Stimulated activated CD4-positive, alpha-beta T cell treated with anti-CD3 and anti-CD28 coated beads, Interleukin-1b, Interleukin-23, amount 100 ng/mL, for 24 hours (primary cell): ENCODE measurements around the gene HAO1.
"Not testable (repeated sequence)": the region's sequence is repeated elsewhere in the genome, so short reads cannot be mapped to it uniquely, and the experiment has no call there.

Experiments
- DNase-seq, 4 experiments: peaks; one replicate each; pipeline ENCODE4 v3.0.0-alpha.2; 2020; ENCODE audit warnings: low read depth in 4 of 4, low spot score in 1 of 4

The HAO1 gene

DNA sequence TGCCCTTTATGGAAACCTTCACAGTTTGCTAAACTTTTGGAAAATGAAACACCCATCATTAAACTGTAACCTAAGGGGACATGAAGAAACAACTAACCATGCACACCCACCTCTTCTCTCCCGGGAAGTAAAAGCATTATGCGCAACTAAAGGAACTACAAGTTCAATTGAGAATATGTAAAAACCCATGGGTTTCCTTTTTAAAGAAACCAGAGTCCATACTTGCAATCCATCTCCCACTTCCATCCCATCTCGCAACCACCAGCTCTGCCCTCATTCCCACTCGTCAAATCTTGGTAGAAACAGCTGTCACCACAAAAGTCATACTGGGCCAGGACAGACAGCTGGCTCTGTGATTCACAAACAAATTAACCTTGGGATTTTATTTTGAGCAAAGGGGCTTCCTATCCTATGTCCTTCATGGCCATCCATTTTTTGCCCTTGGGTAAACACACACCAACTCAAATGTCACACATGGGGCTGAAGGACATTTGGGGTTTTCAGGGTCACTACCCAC is 81.5 kb downstream of the HAO1 start:
- no peak for DNase-seq

DNA sequence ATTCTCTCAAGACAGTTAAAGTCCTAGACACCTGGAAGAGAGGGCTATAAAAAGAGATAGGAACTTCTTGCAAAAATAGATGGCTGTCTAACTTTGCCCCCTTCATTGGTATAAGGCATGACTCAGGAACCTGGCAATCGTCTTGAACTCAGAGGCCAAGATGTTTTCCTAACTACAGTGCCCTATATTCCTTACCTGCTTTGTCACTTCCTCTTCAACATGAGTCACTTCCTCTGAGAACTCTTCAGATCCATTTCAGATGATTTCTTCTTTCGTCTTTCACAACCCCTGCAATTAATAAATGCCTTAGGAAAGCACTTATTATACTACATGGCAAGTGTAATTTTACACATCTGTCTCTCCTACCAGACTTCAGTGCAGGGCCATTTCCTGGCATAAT is 83.5 kb downstream of the HAO1 start:
- DNase-seq, result no peak

DNA sequence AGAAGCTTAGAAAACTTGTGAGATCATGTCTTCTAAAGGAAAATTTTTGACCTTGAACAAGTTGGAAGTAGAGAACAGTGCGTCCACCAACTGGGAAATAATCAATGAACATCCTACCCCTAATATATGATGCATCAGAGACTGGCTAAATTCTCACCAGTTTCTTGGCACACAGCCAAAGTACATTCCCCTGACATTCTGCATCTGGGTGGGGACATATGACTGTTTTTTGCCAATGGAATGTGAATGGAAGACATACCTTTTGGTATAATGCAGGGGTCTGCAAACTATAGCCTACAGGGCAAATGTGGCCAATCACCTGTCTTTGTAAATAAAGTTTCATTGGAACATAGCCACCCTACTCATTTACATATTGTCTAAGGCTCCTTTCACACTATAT is 84.7 kb downstream of the HAO1 start:
- no peak for DNase-seq

DNA sequence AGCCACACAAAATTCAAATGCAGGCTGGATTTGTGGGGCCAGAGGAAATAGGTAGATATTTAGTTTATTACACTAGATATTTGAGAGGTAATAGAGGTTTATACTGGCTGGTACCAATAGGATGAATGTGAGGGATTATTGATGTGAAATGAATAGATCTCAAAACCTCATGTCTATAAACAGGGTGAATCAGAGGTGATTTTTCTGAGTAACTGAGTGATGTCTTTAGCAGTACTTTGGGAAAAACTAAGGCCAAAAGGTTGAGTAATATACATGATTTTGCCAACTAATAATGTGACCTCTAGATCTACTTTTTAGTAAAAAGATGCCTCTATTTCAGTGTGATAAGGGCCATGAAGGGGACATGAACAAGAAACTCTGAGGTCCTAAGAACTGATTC is 86.8 kb downstream of the HAO1 start:
- no peak for DNase-seq

DNA sequence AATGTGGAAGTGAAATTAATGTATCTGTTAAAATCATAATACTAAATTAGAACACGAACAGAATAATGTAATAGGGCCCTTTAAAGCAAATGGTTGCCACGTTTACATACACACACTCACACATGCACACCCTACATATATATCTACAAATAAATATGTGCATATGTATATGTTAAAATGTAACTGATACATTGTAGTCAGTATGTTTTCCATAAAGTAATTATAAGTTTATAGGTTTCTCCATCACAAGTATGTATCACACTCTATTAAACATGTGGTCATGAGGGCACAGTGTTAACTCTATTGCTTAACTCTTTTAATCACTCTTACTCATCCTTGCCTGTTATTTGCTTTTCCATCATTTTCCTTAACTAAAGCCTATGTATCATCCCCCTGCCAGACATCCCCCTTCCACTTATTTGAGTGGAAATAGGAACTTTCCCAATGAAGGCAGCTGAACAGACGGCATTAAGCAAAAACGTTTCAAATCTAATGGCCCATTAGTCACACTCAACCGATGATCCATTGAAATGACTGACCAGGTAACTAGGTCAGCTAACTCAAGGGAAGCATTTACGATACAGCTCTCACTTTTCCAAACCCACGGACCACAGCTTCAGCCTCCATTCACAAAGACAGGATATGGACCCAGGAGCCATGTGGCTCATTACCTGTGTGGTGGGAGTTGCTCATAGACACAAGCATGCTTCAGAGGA is 89.3 kb downstream of the HAO1 start:
- no peak for DNase-seq

DNA sequence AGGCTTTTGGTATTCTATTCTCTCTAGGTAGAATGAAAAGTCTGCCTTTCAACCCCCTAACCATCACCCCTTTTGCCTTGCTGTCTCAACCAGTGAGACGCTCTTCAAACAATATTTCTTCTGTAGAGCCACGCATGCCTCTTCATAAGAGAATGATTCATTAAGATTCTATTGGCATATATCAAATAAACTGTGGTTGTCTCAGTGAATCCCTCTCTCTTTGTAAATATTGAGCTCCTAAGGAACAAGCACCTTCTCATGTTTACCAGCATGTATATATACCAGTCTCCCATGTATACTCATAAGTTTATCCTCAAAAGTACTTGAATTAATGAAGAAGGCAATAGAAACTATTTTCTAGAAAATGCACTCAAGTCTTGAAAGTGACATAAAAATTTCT is 90.6 kb downstream of the HAO1 start:
- DNase-seq, result no peak

DNA sequence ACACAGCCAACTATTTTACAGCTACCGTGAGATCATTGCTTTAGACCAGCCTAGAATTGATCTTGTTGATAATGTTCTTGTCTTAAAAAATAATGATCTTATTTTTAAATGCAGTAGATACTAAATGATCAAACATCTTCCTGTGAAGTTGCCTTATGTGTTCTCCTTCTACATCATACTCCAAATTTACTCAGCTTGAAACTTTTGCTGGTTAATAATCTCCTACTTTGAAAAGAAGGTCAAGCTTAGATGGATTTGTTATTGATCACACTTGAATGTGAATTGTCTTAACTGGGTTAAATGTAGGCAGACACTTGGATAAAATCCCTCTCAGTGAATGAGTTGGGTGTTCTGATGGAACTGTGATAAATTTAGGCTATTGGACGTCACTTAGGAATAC is 91.9 kb downstream of the HAO1 start:
- no peak for DNase-seq

DNA sequence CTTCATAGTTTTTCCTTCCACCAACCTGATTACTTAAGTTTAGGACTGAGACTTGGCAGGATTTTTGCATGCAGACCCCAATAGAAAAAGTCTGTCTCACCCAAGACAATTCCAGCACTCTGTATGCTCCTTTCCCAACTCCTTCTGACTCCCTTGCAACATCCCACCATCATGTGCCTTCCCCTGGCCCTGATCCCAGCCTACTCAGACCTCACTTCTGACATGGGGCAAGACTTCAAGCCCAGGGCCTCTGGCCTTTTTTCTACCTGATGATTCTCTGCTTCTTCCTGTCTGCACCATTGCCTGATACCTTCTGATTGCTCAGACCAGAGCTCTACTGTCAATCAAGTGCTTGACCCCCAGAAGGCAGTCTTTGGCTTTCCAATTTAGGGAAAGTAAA is 96.6 kb downstream of the HAO1 start:
- DNase-seq, result no peak

DNA sequence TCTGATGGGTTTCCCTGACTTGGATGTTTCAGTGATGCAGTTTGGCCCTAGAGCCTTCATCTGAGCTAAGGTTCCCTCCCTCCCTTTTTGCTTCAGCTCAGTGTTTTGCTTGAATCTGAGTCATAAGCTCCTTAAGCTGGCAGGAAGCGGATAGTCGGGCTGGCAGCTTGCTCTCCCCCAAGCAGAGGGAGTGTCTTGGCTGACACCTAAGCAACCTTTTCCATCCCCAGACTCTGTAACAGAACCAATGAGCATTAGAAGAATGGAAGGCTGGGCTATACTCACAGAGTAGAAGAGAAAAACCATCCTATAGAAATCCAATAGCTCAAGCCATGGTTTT is 98.3 kb downstream of the HAO1 start:
- DNase-seq, result no peak

DNA sequence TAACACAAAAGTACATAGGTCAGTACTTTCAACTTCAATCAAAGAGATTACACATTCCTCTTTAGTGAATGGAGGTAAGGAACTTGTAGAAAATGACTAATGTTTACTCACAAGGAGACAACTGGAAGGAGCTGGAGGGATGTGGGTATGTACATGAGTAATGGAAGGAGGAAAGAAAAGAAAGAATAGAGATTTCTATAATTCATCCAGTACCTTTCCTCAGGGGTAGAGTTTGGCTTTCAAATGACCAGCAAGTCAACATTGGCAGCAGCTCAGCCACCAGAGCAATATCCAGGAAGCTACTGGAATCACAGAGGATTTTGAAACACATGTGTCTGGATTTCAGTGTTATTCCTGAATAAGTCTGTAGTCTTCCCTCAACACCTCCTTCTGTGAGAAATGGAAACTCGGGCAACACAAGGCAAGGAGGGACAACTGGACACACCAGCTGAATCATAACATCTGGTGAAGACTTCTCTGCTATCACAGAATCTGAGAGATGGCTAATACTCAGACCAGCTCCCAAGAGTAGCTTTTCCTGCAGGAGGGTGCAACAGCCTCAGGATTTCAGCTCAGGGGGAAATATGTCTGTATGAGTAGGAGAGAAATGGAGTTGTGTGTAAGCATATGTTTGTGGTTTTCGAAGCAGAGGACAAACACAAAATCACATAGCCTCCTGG is 98.8 kb downstream of the HAO1 start:
- no peak for DNase-seq

DNA sequence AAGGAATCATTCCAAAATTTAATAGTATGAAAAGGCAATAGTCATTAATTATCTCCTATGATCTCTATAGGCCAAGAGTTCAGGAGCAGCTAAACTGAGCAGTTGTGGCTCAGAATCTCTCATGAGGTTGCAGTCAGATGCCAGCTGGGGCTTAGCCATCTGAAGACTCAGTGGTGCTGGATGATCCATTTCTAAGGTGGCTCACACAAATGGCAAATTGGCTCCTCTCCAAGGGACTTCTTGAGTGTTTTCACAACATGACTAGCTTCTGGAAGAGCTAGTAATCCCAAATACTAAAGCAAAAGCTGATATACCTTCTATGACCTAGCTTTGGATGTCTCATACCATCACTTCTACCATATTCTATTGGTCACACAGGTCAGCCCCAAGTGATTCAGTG is 104.2 kb downstream of the HAO1 start:
- no peak for DNase-seq

DNA sequence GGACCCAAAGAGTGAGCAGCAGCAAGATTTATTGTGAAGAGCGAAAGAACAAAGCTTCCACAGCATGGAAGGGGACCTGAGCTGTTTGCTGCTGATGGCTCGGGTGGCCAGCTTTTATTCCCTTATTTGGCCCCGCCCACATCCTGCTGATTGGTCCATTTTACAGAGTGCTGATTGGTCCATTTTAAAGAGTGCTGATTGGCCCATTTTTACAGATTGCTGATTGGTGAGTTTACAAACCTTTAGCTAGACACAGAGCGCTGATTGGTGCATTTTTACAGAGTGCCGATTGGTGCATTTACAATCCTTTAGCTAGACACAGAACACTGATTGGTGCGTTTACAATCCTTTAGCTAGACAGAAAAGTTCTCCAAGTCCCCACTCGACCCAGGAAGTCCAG is 105.8 kb downstream of the HAO1 start:
- DNase-seq, result not testable (repeated sequence)
